DND-41 (cell line): ENCODE measurements around the gene CACNB3.

ENCODE experiments used
- ATAC-seq: fragments of 200-7000 bp; cut with Tn5 transposase; 3 replicates; pipeline ENCODE4 v1.9.1; 2021; ENCODE audit warnings: low read depth; ENCODE audit not compliant: insufficient read depth
- DNase-seq: peaks from one replicate; pipeline ENCODE4 v3.0.0-alpha.2; 2020
- H2AFZ ChIP-seq: 2 replicates; pipeline ENCODE4 v1.6.0; 2012; ENCODE audit warnings: low read depth, low read length
- H3K27ac ChIP-seq: 2 replicates; pipeline ENCODE4 v1.5.1; 2012; ENCODE audit warnings: low read length, inconsistent platforms
- H3K27me3 ChIP-seq: fragments of 200-600 bp; sonication (generic); 2 replicates; pipeline ENCODE4 v1.6.0; 2012; ENCODE audit warnings: low read length, mild to moderate bottlenecking, inconsistent platforms; ENCODE audit not compliant: insufficient read depth, poor library complexity
- H3K36me3 ChIP-seq: 2 replicates; pipeline ENCODE4 v1.5.1; 2012; ENCODE audit warnings: low read length, inconsistent platforms; ENCODE audit not compliant: insufficient read depth
- H3K4me1 ChIP-seq: 2 replicates; pipeline ENCODE4 v1.5.1; 2012; ENCODE audit warnings: mild to moderate bottlenecking, low read length; ENCODE audit not compliant: insufficient read depth
- H3K4me2 ChIP-seq: 2 replicates; pipeline ENCODE4 v1.6.0; 2012; ENCODE audit warnings: mild to moderate bottlenecking, moderate library complexity, low read length, inconsistent platforms; ENCODE audit not compliant: insufficient read depth
- H3K4me3 ChIP-seq, 2 experiments: fragments of 200-600 bp in 1 of 2; shearing (Covaris generic) in 1 of 2; 2 replicates each; pipeline ENCODE4 v1.5.1; 2012 to 2016; ENCODE audit warnings: inconsistent platforms in 2 of 2, low read length in 2 of 2, mild to moderate bottlenecking in 2 of 2, low read depth in 1 of 2, moderate library complexity in 1 of 2
- H3K79me2 ChIP-seq: 2 replicates; pipeline ENCODE4 v1.6.0; 2012; ENCODE audit warnings: low read length, inconsistent platforms; ENCODE audit not compliant: insufficient read depth
- H3K9ac ChIP-seq: 2 replicates; pipeline ENCODE4 v1.6.0; 2012; ENCODE audit warnings: low read depth, mild to moderate bottlenecking, inconsistent platforms, low read length, moderate library complexity
- H3K9me3 ChIP-seq: 2 replicates; pipeline ENCODE4 v1.5.1; 2012; ENCODE audit warnings: low read length, moderate library complexity, mild to moderate bottlenecking, inconsistent platforms; ENCODE audit not compliant: insufficient read depth, severe bottlenecking
- H4K20me1 ChIP-seq: 2 replicates; pipeline ENCODE4 v1.6.0; 2012; ENCODE audit warnings: low read length; ENCODE audit not compliant: insufficient read depth
- EZH2 ChIP-seq: IDR thresholded peaks from 3 replicates; pipeline ENCODE4 v1.6.1; 2012; ENCODE audit warnings: borderline replicate concordance, low read depth, mild to moderate bottlenecking, moderate library complexity, low read length, inconsistent platforms; ENCODE audit not compliant: severe bottlenecking
- TF ChIP-seq, protein P1 (sequence below): IDR thresholded peaks from 2 replicates; pipeline ENCODE4 v1.5.1; 2012; ENCODE audit warnings: borderline replicate concordance, low read length, moderate library complexity, mild to moderate bottlenecking; ENCODE audit not compliant: poor library complexity, severe bottlenecking; ENCODE audit errors: extremely low read depth

CACNB3 gene

DNA sequence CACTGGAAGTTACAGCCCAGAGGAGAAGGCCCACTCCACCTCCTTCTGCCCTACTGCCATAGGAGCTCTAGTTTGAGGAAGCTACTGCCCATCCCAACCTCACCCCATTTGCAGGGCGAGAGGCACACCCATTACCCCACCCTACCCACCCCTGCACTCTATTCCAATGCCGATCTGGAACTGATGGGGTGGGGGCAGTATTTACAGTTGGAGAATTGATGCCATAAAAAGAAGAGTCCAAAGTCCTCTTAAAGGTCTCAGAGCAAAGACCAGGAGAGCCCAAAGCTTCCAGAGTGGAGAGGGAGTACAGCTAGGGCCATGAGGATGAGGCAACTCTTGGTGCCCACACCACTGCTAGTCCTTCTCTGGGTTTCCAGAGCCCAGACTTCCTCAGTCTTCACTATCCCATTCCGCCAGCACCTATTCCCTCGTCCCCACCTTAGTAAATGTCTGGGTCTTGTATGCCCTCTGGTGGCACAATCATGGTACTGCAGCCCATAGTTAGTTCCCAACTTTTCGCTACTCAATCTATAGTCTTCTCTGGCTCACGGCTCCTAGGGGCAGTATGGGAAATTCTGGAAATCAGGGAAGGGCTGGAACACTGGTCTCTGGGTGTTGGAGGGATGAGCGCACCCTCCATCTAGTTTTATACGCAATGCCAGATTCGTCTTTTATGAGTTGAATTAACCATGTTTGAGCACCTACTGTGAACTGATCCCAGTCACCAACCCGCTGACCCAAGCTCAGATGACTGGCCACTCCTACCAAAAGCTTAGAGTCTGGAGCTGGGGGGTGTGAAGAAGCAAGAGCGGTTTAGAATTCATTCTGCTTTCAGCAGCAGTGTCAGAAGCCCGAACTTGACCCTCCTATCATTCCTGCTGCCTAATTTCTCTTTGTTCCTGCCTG is 22.5 kb upstream of the CACNB3 start:
- Histone ChIP-seq H3K4me2 (no peak overlapping the region), H3K27ac (no peak overlapping the region), H3K9me3 (no peaks in the 10 kb centered on the region), H4K20me1 (no peaks in the 10 kb centered on the region), H2AFZ (0 out of 2 replicates have a peak overlapping the region, but pooled peaks have one; percentile 38), H3K36me3 (no peaks in the 10 kb centered on the region), H3K27me3 (no peaks in the 10 kb centered on the region), H3K9ac (no peak overlapping the region), H3K4me1 (no peaks in the 10 kb centered on the region; the same call in 1 of the 2 replicates), H3K79me2 (no peaks in the 10 kb centered on the region), H3K4me3 (no peak overlapping the region)
- no peak for TF ChIP-seq EZH2
- TF ChIP-seq, protein P1, sequence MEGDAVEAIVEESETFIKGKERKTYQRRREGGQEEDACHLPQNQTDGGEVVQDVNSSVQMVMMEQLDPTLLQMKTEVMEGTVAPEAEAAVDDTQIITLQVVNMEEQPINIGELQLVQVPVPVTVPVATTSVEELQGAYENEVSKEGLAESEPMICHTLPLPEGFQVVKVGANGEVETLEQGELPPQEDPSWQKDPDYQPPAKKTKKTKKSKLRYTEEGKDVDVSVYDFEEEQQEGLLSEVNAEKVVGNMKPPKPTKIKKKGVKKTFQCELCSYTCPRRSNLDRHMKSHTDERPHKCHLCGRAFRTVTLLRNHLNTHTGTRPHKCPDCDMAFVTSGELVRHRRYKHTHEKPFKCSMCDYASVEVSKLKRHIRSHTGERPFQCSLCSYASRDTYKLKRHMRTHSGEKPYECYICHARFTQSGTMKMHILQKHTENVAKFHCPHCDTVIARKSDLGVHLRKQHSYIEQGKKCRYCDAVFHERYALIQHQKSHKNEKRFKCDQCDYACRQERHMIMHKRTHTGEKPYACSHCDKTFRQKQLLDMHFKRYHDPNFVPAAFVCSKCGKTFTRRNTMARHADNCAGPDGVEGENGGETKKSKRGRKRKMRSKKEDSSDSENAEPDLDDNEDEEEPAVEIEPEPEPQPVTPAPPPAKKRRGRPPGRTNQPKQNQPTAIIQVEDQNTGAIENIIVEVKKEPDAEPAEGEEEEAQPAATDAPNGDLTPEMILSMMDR: peak; percentile 100
- DNase-seq: peak; percentile 61
- peak; percentile 86 for ATAC-seq

DNA sequence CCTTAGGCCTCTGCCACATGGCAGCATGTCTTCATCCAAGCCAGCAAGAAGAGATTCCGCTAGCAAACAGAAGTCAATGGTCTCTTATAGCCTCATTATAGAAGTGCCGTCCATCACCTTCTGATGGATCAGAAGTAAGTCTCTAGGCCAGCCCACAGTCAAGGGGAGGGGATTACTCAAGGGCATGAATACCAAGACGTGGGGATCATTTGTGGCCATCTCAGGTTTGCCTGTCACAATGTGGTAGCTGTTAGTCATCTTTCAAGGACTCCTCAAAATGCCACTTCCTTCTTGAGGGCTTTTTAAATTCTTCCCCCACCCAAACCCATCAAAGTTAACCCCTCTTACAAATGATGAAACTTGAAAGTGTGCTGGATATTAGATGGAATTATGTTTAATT is 21.3 kb upstream of the CACNB3 start:
- Histone ChIP-seq H3K27ac (no peak overlapping the region), H3K79me2 (no peaks in the 10 kb centered on the region), H2AFZ (no peak overlapping the region), H3K9me3 (no peaks in the 10 kb centered on the region), H3K36me3 (no peaks in the 10 kb centered on the region), H3K27me3 (no peaks in the 10 kb centered on the region), H3K4me1 (no peaks in the 10 kb centered on the region; the same call in 1 of the 2 replicates), H4K20me1 (no peaks in the 10 kb centered on the region), H3K4me3 (no peak overlapping the region), H3K9ac (no peak overlapping the region), H3K4me2 (no peak overlapping the region)
- TF ChIP-seq, protein P1: no peak
- no peak for TF ChIP-seq EZH2
- ATAC-seq: no peak
- no peak for DNase-seq

DNA sequence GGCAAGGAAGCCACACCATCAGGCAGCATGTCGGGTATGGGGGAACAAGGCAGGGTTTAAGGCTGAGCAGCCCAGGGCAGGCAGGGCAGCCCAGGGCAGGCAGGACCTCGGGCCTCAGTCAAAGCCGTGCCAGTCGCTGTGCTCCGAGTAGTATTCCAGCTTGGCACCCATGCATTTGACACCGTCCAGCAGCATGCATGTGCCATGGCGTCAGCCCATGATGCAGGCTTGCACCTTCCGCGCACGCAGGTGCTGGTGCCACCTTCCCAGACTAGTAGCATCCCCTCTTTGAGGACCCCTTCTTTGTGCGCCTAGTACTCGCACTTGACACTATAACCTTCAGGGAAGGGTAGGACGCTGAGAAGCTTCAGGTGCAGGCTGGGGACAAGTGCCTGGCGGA is 17.8 kb upstream of the CACNB3 start:
- Histone ChIP-seq H2AFZ (no peak overlapping the region), H3K4me1 (peaks cover 2% of the 10 kb centered on the region; the same call in 1 of the 2 replicates)

More for the DNA sequence above, 17.8 kb upstream of the CACNB3 start:
- no peaks in the 10 kb centered on the region for H4K20me1 ChIP-seq
- DNase-seq (no peak), ATAC-seq (no peak)
- H3K9me3 ChIP-seq: no peaks in the 10 kb centered on the region
- H3K79me2 ChIP-seq: no peaks in the 10 kb centered on the region
- no peak overlapping the region for H3K9ac ChIP-seq
- no peak overlapping the region for H3K27ac ChIP-seq
- H3K4me3 ChIP-seq: no peak overlapping the region
- no peaks in the 10 kb centered on the region for H3K27me3 ChIP-seq
- TF ChIP-seq, protein P1: no peak
- no peak for TF ChIP-seq EZH2
- H3K4me2 ChIP-seq: no peak overlapping the region
- H3K36me3 ChIP-seq: no peaks in the 10 kb centered on the region
